Right atrium auricular region (tissue), 2 donors: Measurements from ENCODE around the gene PI4K2B. TPM values are rescaled to one million over a fixed set of nuclear protein-coding genes. Genes with fewer than 3 reads are reported as not detected.

ENCODE experiments used
- DNase-seq: peaks from one replicate; pipeline ENCODE4 v3.0.0-alpha.2; 2019; ENCODE audit warnings: low spot score
- H3K27ac ChIP-seq, 2 donors: fragments of 200-600 bp; sonication (generic); 1 replicate in 1 of 2; 2 replicates in 1 of 2; pipeline ENCODE4 v1.5.1; 2016 to 2019
- H3K27me3 ChIP-seq, 2 donors: fragments of 200-600 bp; sonication (generic); one replicate each; pipeline versions ENCODE4 v1.5.1 to v1.6.0; 2017 to 2019
- H3K36me3 ChIP-seq: fragments of 200-600 bp; sonication (generic); one replicate; pipeline ENCODE4 v1.5.1; 2016
- H3K4me1 ChIP-seq, 2 donors: fragments of 200-600 bp; sonication (generic); one replicate each; pipeline versions ENCODE4 v1.5.1 to v1.6.0; 2017 to 2019
- H3K4me3 ChIP-seq, 2 donors: fragments of 200-600 bp; sonication (generic); 1 replicate in 1 of 2; 2 replicates in 1 of 2; pipeline ENCODE4 v1.5.1; 2017 to 2019; ENCODE audit warnings: mild to moderate bottlenecking in 1 of 2, moderate library complexity in 1 of 2
- H3K9me3 ChIP-seq, 2 donors: fragments of 200-600 bp; sonication (generic); one replicate each; pipeline ENCODE4 v1.5.1; 2019
- CTCF ChIP-seq, 2 donors: fragments of 200-600 bp; sonication (generic); IDR thresholded peaks; one replicate each; pipeline ENCODE4 v1.5.1; 2019; ENCODE audit warnings: antibody characterized with exemption in 2 of 2
- total RNA-seq, 2 donors: library from RNA; depleted of rRNA; stranded (reverse); fragments of >200 nt; gene quantifications; one replicate each; pipeline ENCODE4 v1.1.0, GENCODE V29; 2016

Gene PI4K2B
- total RNA-seq, result 1 to 10 TPM; 2.7 to 5.0 TPM

GRCh38 chr4:25233737-25234389 is at the start of gene PI4K2B:
Gene PI4K2B, plus strand, starts transcription at chr4:25234033. Its CDS starts 131 bp downstream, at chr4:25234164.
- peaks cover 0 to 12% of the 10 kb centered on the region in 2 donors for H3K9me3 ChIP-seq
- H3K4me3 ChIP-seq, result peak within 1 kb of the TSS; percentile 89 to 98
- peak within 1 kb of the TSS; percentile 98 to 99 for H3K27ac ChIP-seq
- peak in 1 of 2 donors; percentile 10 for TF ChIP-seq CTCF (IDR thresholded peaks at IDR 0.05)
- H3K36me3 ChIP-seq, result no peaks in the 10 kb centered on the region
- peak; percentile 80 for DNase-seq
- peaks cover 0 to 15% of the 10 kb centered on the region in 2 donors for H3K4me1 ChIP-seq
- no peaks in the 10 kb centered on the region for H3K27me3 ChIP-seq

- no peak for DNase-seq
- H3K9me3 ChIP-seq, result no peaks in the 10 kb centered on the region
- H3K27me3 ChIP-seq, result no peaks in the 10 kb centered on the region
- H3K4me1 ChIP-seq, result no peaks in the 10 kb centered on the region
- H3K4me3 ChIP-seq, result no peak overlapping the region
- H3K27ac ChIP-seq, result no peak overlapping the region
- H3K36me3 ChIP-seq, result no peaks in the 10 kb centered on the region
- TF ChIP-seq CTCF (IDR thresholded peaks at IDR 0.05), result no peak
Observed at GRCh38 chr4:25184056-25184455, 49.8 kb upstream of the PI4K2B start.

- no peak overlapping the region for H3K4me3 ChIP-seq
- H3K4me1 ChIP-seq, result no peaks in the 10 kb centered on the region
- H3K9me3 ChIP-seq, result no peaks in the 10 kb centered on the region
- no peak overlapping the region for H3K27ac ChIP-seq
- DNase-seq, result no peak
- no peak for TF ChIP-seq CTCF (IDR thresholded peaks at IDR 0.05)
- H3K27me3 ChIP-seq, result no peaks in the 10 kb centered on the region
- H3K36me3 ChIP-seq, result no peaks in the 10 kb centered on the region
Observed at GRCh38 chr4:25190407-25190806, 43.4 kb upstream of the PI4K2B start.

- Histone ChIP-seq H3K9me3 (no peaks in the 10 kb centered on the region), H3K4me1 (no peaks in the 10 kb centered on the region), H3K4me3 (no peak overlapping the region), H3K36me3 (no peaks in the 10 kb centered on the region), H3K27ac (no peak overlapping the region), H3K27me3 (no peaks in the 10 kb centered on the region)
- no peak for TF ChIP-seq CTCF (IDR thresholded peaks at IDR 0.05)
- DNase-seq, result no peak
Observed at GRCh38 chr4:25198713-25199112, 35.1 kb upstream of the PI4K2B start.

- no peak overlapping the region for H3K27ac ChIP-seq
- H3K4me3 ChIP-seq, result no peak overlapping the region
- TF ChIP-seq CTCF (IDR thresholded peaks at IDR 0.05), result no peak
- peaks cover 0 to 11% of the 10 kb centered on the region in 2 donors for H3K9me3 ChIP-seq
- no peaks in the 10 kb centered on the region for H3K4me1 ChIP-seq
- no peaks in the 10 kb centered on the region for H3K36me3 ChIP-seq
- H3K27me3 ChIP-seq, result no peaks in the 10 kb centered on the region
- DNase-seq, result no peak
Observed at GRCh38 chr4:25207997-25208396, 25.8 kb upstream of the PI4K2B start.

GRCh38 chr4:25209702-25210101 is 24.1 kb upstream of the PI4K2B start:
- Histone ChIP-seq H3K36me3 (no peaks in the 10 kb centered on the region), H3K4me3 (no peak overlapping the region), H3K27ac (no peak overlapping the region), H3K27me3 (no peaks in the 10 kb centered on the region), H3K9me3 (peaks cover 0 to 13% of the 10 kb centered on the region in 2 donors), H3K4me1 (no peaks in the 10 kb centered on the region)
- no peak for DNase-seq
- no peak for TF ChIP-seq CTCF (IDR thresholded peaks at IDR 0.05)
